Measurements from ENCODE around the gene HAND2. TPM values are rescaled to one million over a fixed set of nuclear protein-coding genes. Genes with fewer than 3 reads are reported as not detected.

Gene HAND2
- total RNA-seq, 1 donor from 2014 or later = not detected

DNA sequence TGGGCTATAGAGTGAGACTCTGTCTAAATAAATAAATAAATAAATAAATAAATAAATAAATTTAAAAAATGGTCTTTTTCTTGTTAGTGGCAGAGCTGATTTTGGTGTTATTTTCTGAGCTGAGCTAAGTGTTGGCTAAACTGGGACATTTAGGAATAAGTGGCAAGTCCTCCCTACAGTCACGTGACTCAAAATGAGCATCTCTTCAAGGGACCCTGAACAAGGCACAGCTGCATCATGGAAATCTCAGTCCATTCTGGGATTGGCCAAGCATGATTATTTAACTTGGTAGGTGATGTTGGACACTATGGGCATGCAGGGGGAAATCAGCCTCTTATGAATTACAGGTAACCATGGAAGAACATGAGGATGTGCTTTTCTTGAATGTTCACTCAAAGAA lies 42.0 kb downstream of the HAND2 start:
- intact Hi-C loops (cut with micrococcal nuclease) = no loop called here

DNA sequence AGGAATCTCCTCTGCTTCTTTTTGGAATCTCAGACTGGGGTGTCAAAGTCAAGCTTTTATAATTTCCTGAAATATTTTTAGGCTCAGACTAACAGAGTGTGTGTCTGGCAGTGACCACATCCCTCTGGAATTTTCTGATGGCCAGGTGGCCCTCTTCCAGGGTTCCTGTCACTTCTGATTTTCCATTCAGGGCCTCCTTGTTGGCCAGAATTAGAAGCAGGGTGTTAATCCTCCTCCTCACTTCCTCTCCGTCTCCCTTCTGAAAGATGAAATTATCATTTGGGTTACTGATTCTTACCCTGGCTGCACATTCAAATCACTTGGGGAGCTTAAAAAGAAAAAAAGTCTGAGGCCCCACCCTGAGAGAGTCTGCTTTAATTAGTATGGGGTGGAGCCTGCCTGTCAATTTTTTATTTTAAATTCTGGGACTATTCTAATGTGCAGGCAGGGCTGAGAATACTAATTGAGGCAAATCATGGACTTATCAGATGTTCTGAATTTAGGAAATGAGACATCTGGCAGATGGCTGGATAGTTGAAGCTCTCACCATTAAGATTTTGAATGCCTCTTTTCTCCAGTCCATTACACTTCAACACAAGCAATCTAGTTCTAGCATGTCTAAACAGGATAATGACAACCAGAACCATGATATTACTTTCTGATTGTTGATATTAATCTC lies 43.2 kb downstream of the HAND2 start:
- intact Hi-C loops (cut with micrococcal nuclease) = no loop called here

DNA sequence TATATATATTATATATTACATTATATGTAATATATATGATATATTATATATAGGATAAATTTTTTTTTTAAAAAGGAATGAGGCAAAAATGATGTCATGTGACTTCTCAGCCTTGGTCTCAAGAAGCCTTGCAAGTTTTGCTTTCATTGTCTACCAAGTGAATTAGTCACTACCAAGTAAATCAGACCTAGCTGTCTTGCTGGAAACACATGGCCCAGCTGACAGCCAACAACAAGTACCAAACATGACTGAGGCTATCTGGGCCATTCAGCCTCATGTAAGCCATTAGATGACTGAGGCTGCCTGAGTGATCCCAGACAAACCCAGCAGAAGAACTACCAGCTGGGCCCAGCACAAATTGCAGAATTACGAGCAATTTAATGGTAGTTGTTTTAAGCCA lies 44.9 kb downstream of the HAND2 start:
- intact Hi-C loops (cut with micrococcal nuclease) = no loop called here

DNA sequence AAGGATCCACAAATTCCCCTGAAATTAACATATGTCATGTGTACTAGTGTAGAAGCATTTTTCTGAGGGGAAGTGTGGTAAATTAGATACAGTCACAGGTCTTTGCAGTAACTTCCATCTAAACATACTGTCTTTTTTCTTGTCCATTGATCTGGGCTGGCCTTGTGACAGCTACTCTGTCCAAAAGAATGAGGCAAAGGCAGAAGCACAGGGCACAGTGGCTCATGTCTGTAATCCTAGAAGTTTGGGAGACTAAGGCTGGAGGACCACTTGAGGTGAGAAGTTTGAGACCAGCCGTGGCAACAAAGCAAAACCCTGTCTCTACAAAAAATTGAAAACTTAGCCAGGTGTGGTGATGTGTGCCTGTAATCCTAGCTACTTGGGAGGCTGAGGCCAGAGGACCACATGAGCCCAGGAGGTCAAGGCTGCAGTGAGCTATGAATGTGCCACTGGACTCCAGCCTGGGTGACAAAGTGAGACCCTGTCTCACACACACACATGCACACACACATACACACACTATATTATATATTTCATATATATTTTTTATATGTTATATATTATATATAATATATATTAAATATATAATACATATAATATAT lies 47.6 kb downstream of the HAND2 start:
- intact Hi-C loops (cut with micrococcal nuclease) = no loop called here

DNA sequence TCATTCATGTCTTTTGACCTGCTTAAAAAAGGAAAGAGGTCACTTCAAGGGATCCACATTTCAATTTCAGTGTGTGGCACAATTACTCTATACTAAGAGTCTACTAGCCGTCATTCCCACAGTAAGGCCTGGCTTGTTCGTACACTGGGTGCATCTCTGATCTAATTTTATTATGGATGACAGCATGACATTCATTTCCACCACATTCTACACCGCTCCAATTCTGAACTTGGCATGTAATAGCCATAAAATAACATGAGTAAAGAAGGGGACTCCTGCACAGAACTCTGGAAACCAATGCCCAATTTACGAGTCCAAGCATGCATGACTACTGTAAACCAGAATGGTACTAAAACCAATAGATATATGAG lies 51.1 kb downstream of the HAND2 start:
- intact Hi-C loops (cut with micrococcal nuclease) = no loop called here

DNA sequence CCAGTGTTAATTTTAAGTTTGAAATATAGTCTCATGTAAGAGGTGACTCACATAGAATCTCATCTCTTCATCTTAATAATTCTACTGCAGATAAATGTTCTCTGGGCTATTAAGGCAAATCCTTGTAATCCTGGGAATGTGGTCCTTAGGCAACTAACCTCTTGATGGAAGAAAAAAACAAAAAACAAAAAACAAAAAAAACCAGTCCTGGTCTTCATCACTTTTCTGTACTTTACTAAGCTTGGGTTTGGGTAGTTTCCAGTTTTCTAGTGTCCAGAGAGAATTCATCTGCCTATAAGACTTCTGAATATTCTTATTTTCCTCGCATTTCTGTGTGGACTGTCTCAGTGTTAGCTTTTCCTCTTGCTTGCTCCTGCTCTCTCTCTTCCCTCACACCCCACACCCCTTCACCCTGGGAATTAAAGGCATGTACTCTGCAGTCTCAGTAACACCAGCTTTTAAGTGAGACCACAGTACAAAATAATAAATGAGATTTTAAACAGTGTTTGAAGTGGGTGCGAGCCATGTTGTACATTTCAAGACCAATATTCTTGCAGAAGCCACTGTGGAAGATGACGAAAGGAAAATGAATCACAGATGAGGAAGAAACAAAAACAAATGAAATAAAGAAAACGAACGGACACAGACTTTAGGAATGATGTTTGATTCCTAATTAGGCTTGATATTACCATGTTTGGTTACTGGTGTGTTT lies 51.7 kb downstream of the HAND2 start:
- intact Hi-C loops (cut with micrococcal nuclease) = no loop called here

DNA sequence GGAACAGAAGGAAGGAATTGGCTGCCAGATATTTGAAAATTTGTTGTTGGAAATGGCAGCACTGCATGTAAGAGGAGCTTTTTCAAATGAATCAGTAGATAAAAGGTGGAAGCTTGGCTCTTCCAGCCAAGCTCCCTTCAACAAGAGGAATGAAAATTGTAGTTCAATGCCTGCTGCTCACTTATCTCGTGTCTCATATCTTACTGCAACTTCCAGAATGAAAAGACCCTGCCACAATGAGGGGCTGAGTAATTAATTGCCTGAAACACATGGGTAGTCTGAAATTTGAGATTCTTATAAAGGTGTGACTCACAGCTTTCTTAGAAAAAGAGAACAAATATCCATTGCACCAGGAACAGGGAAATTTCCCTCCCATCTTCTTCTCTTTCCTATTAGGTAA lies 53.0 kb downstream of the HAND2 start:
- intact Hi-C loops (cut with micrococcal nuclease) = no loop called here

Other genes with a start within 250 kb of the HAND2 start
- 703 and 705 TPM in 2 replicates for gene HMGB2, start 195.9 kb downstream of the HAND2 start, total RNA-seq
- 23.1 and 24.9 TPM in 2 replicates for gene SAP30, start 159.3 kb downstream of the HAND2 start, total RNA-seq
- gene SCRG1, start 131.1 kb downstream of the HAND2 start, total RNA-seq = not detected in 2 replicates